A673 (cell line): ENCODE results near the gene INPP5E.

Source experiments
- EZH2 ChIP-seq: fragments of 200-600 bp; sonication (generic); IDR thresholded peaks from 2 replicates; pipeline ENCODE4 v1.6.1; 2017; ENCODE audit warnings: borderline replicate concordance, low read depth, mild to moderate bottlenecking, mixed read lengths, antibody characterized with exemption, low read length; ENCODE audit not compliant: poor library complexity, severe bottlenecking
- TF ChIP-seq, protein P1 (sequence below): fragments of 300-800, 200-600 bp; sonication (generic); conservative IDR thresholded peaks from 2 replicates; pipeline ENCODE4 v1.5.1; 2017; ENCODE audit warnings: low read depth, mild to moderate bottlenecking, antibody characterized with exemption, low read length, moderate library complexity, mixed read lengths

- TF ChIP-seq, protein P1, sequence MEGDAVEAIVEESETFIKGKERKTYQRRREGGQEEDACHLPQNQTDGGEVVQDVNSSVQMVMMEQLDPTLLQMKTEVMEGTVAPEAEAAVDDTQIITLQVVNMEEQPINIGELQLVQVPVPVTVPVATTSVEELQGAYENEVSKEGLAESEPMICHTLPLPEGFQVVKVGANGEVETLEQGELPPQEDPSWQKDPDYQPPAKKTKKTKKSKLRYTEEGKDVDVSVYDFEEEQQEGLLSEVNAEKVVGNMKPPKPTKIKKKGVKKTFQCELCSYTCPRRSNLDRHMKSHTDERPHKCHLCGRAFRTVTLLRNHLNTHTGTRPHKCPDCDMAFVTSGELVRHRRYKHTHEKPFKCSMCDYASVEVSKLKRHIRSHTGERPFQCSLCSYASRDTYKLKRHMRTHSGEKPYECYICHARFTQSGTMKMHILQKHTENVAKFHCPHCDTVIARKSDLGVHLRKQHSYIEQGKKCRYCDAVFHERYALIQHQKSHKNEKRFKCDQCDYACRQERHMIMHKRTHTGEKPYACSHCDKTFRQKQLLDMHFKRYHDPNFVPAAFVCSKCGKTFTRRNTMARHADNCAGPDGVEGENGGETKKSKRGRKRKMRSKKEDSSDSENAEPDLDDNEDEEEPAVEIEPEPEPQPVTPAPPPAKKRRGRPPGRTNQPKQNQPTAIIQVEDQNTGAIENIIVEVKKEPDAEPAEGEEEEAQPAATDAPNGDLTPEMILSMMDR: no peak
- no peak for TF ChIP-seq EZH2
These were observed 35.6 kb upstream of the INPP5E start for GRCh38 chr9:136474974-136475865.
